MM.1S (cell line): Measurements from ENCODE around the gene TBX4.

Source experiments
- DNase-seq: peaks from one replicate; pipeline ENCODE4 v3.0.0-alpha.2; 2015
- H2AFZ ChIP-seq: fragments of 300-600 bp; sonication (generic); 2 replicates; pipeline ENCODE4 v1.6.0; 2016; ENCODE audit warnings: antibody characterized with exemption, low read length
- H3F3A ChIP-seq: fragments of 300-600 bp; sonication (generic); 2 replicates; pipeline ENCODE4 v1.6.1; 2016; ENCODE audit warnings: mild to moderate bottlenecking, antibody characterized with exemption, low read length, moderate library complexity, mixed read lengths; ENCODE audit not compliant: insufficient read depth
- H3K27ac ChIP-seq: fragments of 300-600 bp; sonication (generic); 2 replicates; pipeline ENCODE4 v1.5.1; 2016; ENCODE audit warnings: mild to moderate bottlenecking, low read length
- H3K27me3 ChIP-seq: fragments of 300-600 bp; sonication (generic); replicated peaks from 2 replicates; pipeline ENCODE4 v1.6.0; 2016; ENCODE audit warnings: low read length; ENCODE audit not compliant: insufficient read depth
- H3K36me3 ChIP-seq: fragments of 300-600 bp; sonication (generic); replicated peaks from 2 replicates; pipeline ENCODE4 v1.6.1; 2016; ENCODE audit warnings: mild to moderate bottlenecking, low read length, mixed read lengths; ENCODE audit not compliant: insufficient read depth
- H3K4me1 ChIP-seq: fragments of 300-600 bp; sonication (generic); 2 replicates; pipeline ENCODE4 v1.6.1; 2016; ENCODE audit warnings: low read length, mixed read lengths
- H3K4me2 ChIP-seq: fragments of 300-600 bp; sonication (generic); 2 replicates; pipeline ENCODE4 v1.6.0; 2016; ENCODE audit warnings: low read depth, low read length
- H3K4me3 ChIP-seq: fragments of 300-600 bp; sonication (generic); 2 replicates; pipeline ENCODE4 v1.5.1; 2016; ENCODE audit warnings: low read length, mixed read lengths
- H3K79me2 ChIP-seq: fragments of 300-600 bp; sonication (generic); 2 replicates; pipeline ENCODE4 v1.6.1; 2016; ENCODE audit warnings: mixed run types, low read length, mixed read lengths
- H3K9ac ChIP-seq: fragments of 300-600 bp; sonication (generic); 2 replicates; pipeline ENCODE4 v1.6.1; 2016; ENCODE audit warnings: low read length, mixed read lengths
- H3K9me2 ChIP-seq: fragments of 300-600 bp; sonication (generic); replicated peaks from 2 replicates; pipeline ENCODE4 v1.6.1; 2016; ENCODE audit warnings: mild to moderate bottlenecking, low read length, mixed read lengths; ENCODE audit not compliant: insufficient read depth
- H3K9me3 ChIP-seq: fragments of 300-600 bp; sonication (generic); replicated peaks from 2 replicates; pipeline ENCODE4 v1.6.1; 2016; ENCODE audit warnings: mild to moderate bottlenecking, low read length, mixed read lengths; ENCODE audit not compliant: insufficient read depth
- H4K20me1 ChIP-seq: fragments of 300-600 bp; sonication (generic); 2 replicates; pipeline ENCODE4 v1.6.1; 2016; ENCODE audit warnings: mild to moderate bottlenecking, low read length, moderate library complexity, mixed read lengths; ENCODE audit not compliant: insufficient read depth
- CTCF ChIP-seq: fragments of 300-600 bp; sonication (generic); IDR thresholded peaks from 2 replicates; pipeline ENCODE4 v1.5.1; 2016; ENCODE audit warnings: antibody characterized with exemption, low read length, mixed read lengths
- EZH2 ChIP-seq: fragments of 300-600 bp; sonication (generic); optimal IDR thresholded peaks from 2 replicates; pipeline ENCODE3; 2017; ENCODE audit warnings: low read depth, mild to moderate bottlenecking, antibody characterized with exemption, low read length, mixed read lengths
- EZH2phosphoT487 ChIP-seq: fragments of 300-600 bp; sonication (generic); IDR thresholded peaks from 2 replicates; pipeline ENCODE4 v1.6.1; 2018; ENCODE audit warnings: antibody characterized with exemption, low read length

The TBX4 gene

GRCh38 chr17:61487989-61488595 lies 35.9 kb downstream of the TBX4 start:
- no peak for DNase-seq
- H3K9me3 ChIP-seq: no peaks in the 10 kb centered on the region
- H3K9me2 ChIP-seq: no peaks in the 10 kb centered on the region
- H3K27me3 ChIP-seq: no peaks in the 10 kb centered on the region
- H3K27ac ChIP-seq: no peak overlapping the region
- no peaks in the 10 kb centered on the region for H3K79me2 ChIP-seq
- H3K9ac ChIP-seq: no peak overlapping the region
- no peaks in the 10 kb centered on the region for H3K36me3 ChIP-seq
- H3K4me2 ChIP-seq: no peak overlapping the region
- no peak overlapping the region for H3K4me3 ChIP-seq
- H3F3A ChIP-seq: no peaks in the 10 kb centered on the region
- no peaks in the 10 kb centered on the region for H4K20me1 ChIP-seq
- no peak overlapping the region for H2AFZ ChIP-seq
- TF ChIP-seq CTCF (no peak), EZH2 (no peak), EZH2phosphoT487 (no peak)
- no peaks in the 10 kb centered on the region for H3K4me1 ChIP-seq

- H3K9ac ChIP-seq: no peak overlapping the region
- H3K4me1 ChIP-seq: no peaks in the 10 kb centered on the region
- H3K79me2 ChIP-seq: no peaks in the 10 kb centered on the region
- DNase-seq: no peak
- no peaks in the 10 kb centered on the region for H3F3A ChIP-seq
- no peaks in the 10 kb centered on the region for H3K36me3 ChIP-seq
- H4K20me1 ChIP-seq: no peaks in the 10 kb centered on the region
- H3K4me2 ChIP-seq: no peak overlapping the region
- H3K27ac ChIP-seq: no peak overlapping the region
- H3K9me3 ChIP-seq: no peaks in the 10 kb centered on the region
- TF ChIP-seq EZH2phosphoT487 (no peak), EZH2 (no peak), CTCF (no peak)
- H3K27me3 ChIP-seq: no peaks in the 10 kb centered on the region
- no peak overlapping the region for H2AFZ ChIP-seq
- no peaks in the 10 kb centered on the region for H3K9me2 ChIP-seq
- no peak overlapping the region for H3K4me3 ChIP-seq
Measured at GRCh38 chr17:61488878-61489718, 36.9 kb downstream of the TBX4 start.

- no peaks in the 10 kb centered on the region for H3K9me2 ChIP-seq
- no peaks in the 10 kb centered on the region for H3K9me3 ChIP-seq
- no peak overlapping the region for H3K4me2 ChIP-seq
- TF ChIP-seq EZH2phosphoT487 (no peak), CTCF (no peak), EZH2 (no peak)
- no peak overlapping the region for H3K9ac ChIP-seq
- no peaks in the 10 kb centered on the region for H4K20me1 ChIP-seq
- no peaks in the 10 kb centered on the region for H3K27me3 ChIP-seq
- no peak overlapping the region for H3K4me3 ChIP-seq
- no peak overlapping the region for H3K27ac ChIP-seq
- H3K4me1 ChIP-seq: no peaks in the 10 kb centered on the region
- H3F3A ChIP-seq: no peaks in the 10 kb centered on the region
- H3K36me3 ChIP-seq: no peaks in the 10 kb centered on the region
- no peaks in the 10 kb centered on the region for H3K79me2 ChIP-seq
- no peak overlapping the region for H2AFZ ChIP-seq
- DNase-seq: no peak
Measured at GRCh38 chr17:61489719-61490490, 37.7 kb downstream of the TBX4 start.
